ENCODE measurements around the gene PHEX.

The PHEX gene

GRCh38 chrX:22041907-22042530 lies 9.9 kb downstream of the PHEX start:
- ChIA-PET CTCF (interaction anchor here (0.5 kb wide), 1 partner anchor 38 kb away, joined by 7 read pairs; no protein-coding TSS in a partner anchor), POLR2A (ENCODE audit: low non-redundant PET) (no interaction called here)
- DNase-seq (ENCODE audit: low spot score), result no peak
- no peak for TF ChIP-seq CTCF (conservative IDR thresholded peaks at IDR 0.05; ENCODE audit: low read depth)
- no peak overlapping the region for H3K27ac ChIP-seq

GRCh38 chrX:22043872-22044271 lies 11.7 kb downstream of the PHEX start:
- ChIA-PET POLR2A (ENCODE audit: low non-redundant PET) (no interaction called here), CTCF (interaction anchor here (0.9 kb wide), 1 partner anchor 17 kb away, joined by 4 read pairs; no protein-coding TSS in a partner anchor)
- H3K27ac ChIP-seq, result no peak overlapping the region
- TF ChIP-seq CTCF (conservative IDR thresholded peaks at IDR 0.05; ENCODE audit: low read depth), result no peak
- DNase-seq (ENCODE audit: low spot score), result no peak

- ChIA-PET CTCF (no interaction called here), POLR2A (ENCODE audit: low non-redundant PET) (no interaction called here)
- no peak overlapping the region for H3K27ac ChIP-seq
- TF ChIP-seq CTCF (conservative IDR thresholded peaks at IDR 0.05; ENCODE audit: low read depth), result no peak
- DNase-seq (ENCODE audit: low spot score), result no peak
Observed at GRCh38 chrX:22047468-22047867, 15.3 kb downstream of the PHEX start.

GRCh38 chrX:22053481-22053880 lies 21.4 kb downstream of the PHEX start:
- no peak for DNase-seq (ENCODE audit: low spot score)
- TF ChIP-seq CTCF (conservative IDR thresholded peaks at IDR 0.05; ENCODE audit: low read depth), result no peak
- CTCF ChIA-PET, result no interaction called here
- H3K27ac ChIP-seq, result no peak overlapping the region
- POLR2A ChIA-PET (ENCODE audit: low non-redundant PET), result no interaction called here

- POLR2A ChIA-PET (ENCODE audit: low non-redundant PET), result no interaction called here
- CTCF ChIA-PET, result no interaction called here
- no peak overlapping the region for H3K27ac ChIP-seq
- DNase-seq (ENCODE audit: low spot score), result no peak
- TF ChIP-seq CTCF (conservative IDR thresholded peaks at IDR 0.05; ENCODE audit: low read depth), result no peak
Observed at GRCh38 chrX:22056235-22056634, 24.1 kb downstream of the PHEX start.

GRCh38 chrX:22057667-22058066 lies 25.5 kb downstream of the PHEX start:
- no peak overlapping the region for H3K27ac ChIP-seq
- POLR2A ChIA-PET (ENCODE audit: low non-redundant PET), result no interaction called here
- no peak for DNase-seq (ENCODE audit: low spot score)
- TF ChIP-seq CTCF (conservative IDR thresholded peaks at IDR 0.05; ENCODE audit: low read depth), result no peak
- CTCF ChIA-PET, result interaction anchor here (0.6 kb wide), 1 partner anchor 1291 kb away, joined by 5 read pairs; no protein-coding TSS in a partner anchor
